IMR-90 (cell line): ENCODE measurements around the gene HNRNPD. TPM values are rescaled to one million over a fixed set of nuclear protein-coding genes. Genes with fewer than 3 reads are reported as not detected.

Source experiments
- ATAC-seq: fragments of 200-7000 bp; cut with Tn5 transposase; 2 replicates; pipeline ENCODE4 v1.9.1; 2020; ENCODE audit warnings: low read depth, mild to moderate bottlenecking, moderate library complexity
- BruUV-seq: library from RNA; stranded (reverse); fragments of 400-500 nt; replicated peaks from 2 replicates; lab custom pipeline; 2021; lab: Mats Ljungman, UMichigan
- CTCF ChIA-PET: fragments of 300-600 bp; formaldehyde crosslinking; extraction: SDS; loops from one replicate; lab custom pipeline; 2021; ENCODE audit warnings: antibody characterized with exemption; lab: Yijun Ruan, JAX
- POLR2A ChIA-PET: fragments of 300-600 bp; sonication (Branson Sonifier 250); formaldehyde crosslinking; loops from one replicate; lab custom pipeline; 2022; ENCODE audit warnings: antibody characterized with exemption; ENCODE audit not compliant: unreplicated experiment; lab: Charles Lee
- DNase-seq: peaks from one replicate; pipeline ENCODE4 v3.0.0; 2013
- H2AFZ ChIP-seq: replicated peaks from 2 replicates; pipeline ENCODE3; 2013; ENCODE audit warnings: low read length, mild to moderate bottlenecking; ENCODE audit not compliant: poor library complexity
- H2AK5ac ChIP-seq: 2 replicates; pipeline ENCODE4 v1.6.1; 2013; ENCODE audit warnings: low read depth, low read length, inconsistent platforms
- H2AK9ac ChIP-seq: replicated peaks from 2 replicates; pipeline ENCODE3; 2013; ENCODE audit warnings: mild to moderate bottlenecking, low read depth, low read length, moderate library complexity; ENCODE audit not compliant: poor library complexity
- H2BK120ac ChIP-seq: 2 replicates; pipeline ENCODE4 v1.6.1; 2013; ENCODE audit warnings: low read depth, low read length, inconsistent platforms
- H2BK15ac ChIP-seq: 3 replicates; pipeline ENCODE4 v1.6.1; 2013; ENCODE audit warnings: low read depth, low read length, inconsistent platforms
- H2BK20ac ChIP-seq: 2 replicates; pipeline ENCODE4 v1.6.1; 2013; ENCODE audit warnings: low read depth, mild to moderate bottlenecking, inconsistent platforms, low read length, moderate library complexity
- H2BK5ac ChIP-seq: 2 replicates; pipeline ENCODE4 v1.6.1; 2013; ENCODE audit warnings: mild to moderate bottlenecking, low read depth, low read length, inconsistent platforms; ENCODE audit not compliant: poor library complexity, severe bottlenecking
- H3K14ac ChIP-seq: replicated peaks from 2 replicates; pipeline ENCODE4 v1.6.1; 2013; ENCODE audit warnings: low read depth, low read length, inconsistent platforms
- H3K18ac ChIP-seq: 2 replicates; pipeline ENCODE4 v1.6.1; 2013; ENCODE audit warnings: low read depth, low read length, control low read depth
- H3K23ac ChIP-seq: 2 replicates; pipeline ENCODE4 v1.6.1; 2013; ENCODE audit warnings: low read depth, low read length, inconsistent platforms
- H3K27ac ChIP-seq: 2 replicates; pipeline ENCODE4 v1.5.1; 2013; ENCODE audit warnings: mild to moderate bottlenecking, control low read depth, low read length; ENCODE audit not compliant: insufficient read depth
- H3K27me3 ChIP-seq: 2 replicates; pipeline ENCODE4 v1.6.1; 2013; ENCODE audit warnings: low read length; ENCODE audit not compliant: control insufficient read depth, insufficient read depth
- H3K36me3 ChIP-seq: 2 replicates; pipeline ENCODE4 v1.6.1; 2013; ENCODE audit warnings: low read length, mixed read lengths; ENCODE audit not compliant: control insufficient read depth, insufficient read depth
- H3K4ac ChIP-seq: 2 replicates; pipeline ENCODE4 v1.6.1; 2013; ENCODE audit warnings: low read depth, low read length, inconsistent platforms
- H3K4me1 ChIP-seq: 2 replicates; pipeline ENCODE4 v1.6.1; 2013; ENCODE audit warnings: low read length, mixed read lengths; ENCODE audit not compliant: control insufficient read depth, insufficient read depth
- H3K4me2 ChIP-seq: 2 replicates; pipeline ENCODE4 v1.6.1; 2013; ENCODE audit warnings: low read depth, mild to moderate bottlenecking, control low read depth, low read length, moderate library complexity
- H3K4me3 ChIP-seq: 2 replicates; pipeline ENCODE4 v1.5.1; 2013; ENCODE audit warnings: low read depth, mild to moderate bottlenecking, control low read depth, low read length, moderate library complexity; ENCODE audit not compliant: insufficient read depth
- H3K56ac ChIP-seq: 2 replicates; pipeline ENCODE4 v1.6.1; 2013; ENCODE audit warnings: low read length, inconsistent platforms; ENCODE audit not compliant: insufficient read depth; ENCODE audit errors: extremely low read depth
- H3K79me1 ChIP-seq, 2 experiments: 2 replicates each; pipeline ENCODE4 v1.6.1; 2013; ENCODE audit warnings: low read length in 2 of 2, inconsistent platforms in 1 of 2, low read depth in 1 of 2
- H3K9ac ChIP-seq: 2 replicates; pipeline ENCODE4 v1.6.1; 2013; ENCODE audit warnings: low read depth, low read length, control low read depth
- H3K9me1 ChIP-seq: 2 replicates; pipeline ENCODE4 v1.6.1; 2013; ENCODE audit warnings: low read length, inconsistent platforms; ENCODE audit not compliant: insufficient read depth
- H3K9me3 ChIP-seq: 2 replicates; pipeline ENCODE4 v1.6.1; 2013; ENCODE audit warnings: low read length; ENCODE audit not compliant: control insufficient read depth, insufficient read depth
- H4K20me1 ChIP-seq: 2 replicates; pipeline ENCODE4 v1.6.1; 2013; ENCODE audit warnings: low read length, inconsistent platforms; ENCODE audit not compliant: insufficient read depth
- H4K5ac ChIP-seq: 2 replicates; pipeline ENCODE4 v1.6.1; 2013; ENCODE audit warnings: mild to moderate bottlenecking, low read depth, low read length, control low read depth
- H4K8ac ChIP-seq, 2 experiments: 2 replicates each; pipeline ENCODE4 v1.6.1; 2013; ENCODE audit warnings: low read depth in 2 of 2, low read length in 2 of 2, control low read depth in 1 of 2, inconsistent platforms in 1 of 2
- H4K91ac ChIP-seq: 2 replicates; pipeline ENCODE4 v1.6.1; 2013; ENCODE audit warnings: low read depth, low read length, inconsistent platforms; ENCODE audit not compliant: insufficient read depth
- CHD1 ChIP-seq: IDR thresholded peaks from 2 replicates; pipeline ENCODE4 v1.6.1; 2012; ENCODE audit warnings: low read depth, low read length, improper control_type of control experiment
- ELK1 ChIP-seq: fragments of 150-350 bp; IDR thresholded peaks from 2 replicates; pipeline ENCODE4 v1.6.1; 2016; ENCODE audit warnings: low read depth, mild to moderate bottlenecking, low read length, moderate library complexity, borderline replicate concordance
- FOS ChIP-seq: fragments of 150-350 bp; IDR thresholded peaks from 2 replicates; pipeline ENCODE4 v1.6.1; 2016; ENCODE audit warnings: low read depth, low read length
- MAZ ChIP-seq: IDR thresholded peaks from 2 replicates; pipeline ENCODE4 v1.6.1; 2012; ENCODE audit warnings: low read depth, mild to moderate bottlenecking, low read length, improper control_type of control experiment, moderate library complexity, borderline replicate concordance
- WGBS, 2 experiments: methylation state at CpG; one replicate each; pipeline versions ENCODE4 v1.1.5 to v1.1.7; 2013; ENCODE audit warnings: missing lambda C conversion rate in 2 of 2; ENCODE audit not compliant: insufficient read length in 1 of 2; ENCODE audit errors: extremely low coverage in 2 of 2; 5-methylcytosine and 5-hydroxymethylcytosine counted together
- dilution Hi-C: fragments of 300-500 bp; cut with HindIII; formaldehyde crosslinking; loops from one replicate; pipeline ENCODE4 v1.14.3; 2018; ENCODE audit warnings: low sequenced_read_pairs; ENCODE audit not compliant: unreplicated experiment
- in situ Hi-C: fragments of 300-500 bp; cut with MboI; formaldehyde crosslinking; loops from 3 replicates; pipeline ENCODE4 v1.14.3; 2019; ENCODE audit warnings: low sequenced_read_pairs, inconsistent platforms, mixed read lengths
- intact Hi-C: fragments of 100-400 bp; cut with micrococcal nuclease; formaldehyde crosslinking; loops from 2 replicates; pipeline ENCODE4 v1.10.0; 2022
- polyA plus RNA-seq, 3 experiments: library from polyadenylated mRNA; depleted of rRNA; stranded (reverse); fragments of >200 nt; gene quantifications; 2 replicates each; pipeline ENCODE4 v1.2.3, GENCODE V29; 2012; ENCODE audit warnings: low replicate concordance in 1 of 3
- total RNA-seq: library from RNA; depleted of rRNA; stranded (reverse); fragments of >200 nt; gene quantifications from 2 replicates; pipeline ENCODE4 v1.2.3, GENCODE V29; 2012
- TF ChIP-seq, protein P1 (sequence below): conservative IDR thresholded peaks from 2 replicates; pipeline ENCODE4 v1.5.1; 2012; ENCODE audit warnings: mild to moderate bottlenecking, low read depth, low read length, improper control_type of control experiment

The HNRNPD gene
- total and polyA plus RNA-seq, 2 of the 4 experiments (the other 2 are of a cell fraction): 9.7 to 142 TPM

- no CpG with 5 or more reads among the region's 1 CpG for WGBS, 2 experiments
- no peak overlapping the region for H3K23ac ChIP-seq
- H3K9me3 ChIP-seq: no peaks in the 10 kb centered on the region
- BruUV-seq: no TSS peak
- no peak overlapping the region for H3K4ac ChIP-seq
- POLR2A ChIA-PET: no interaction called here
- TF ChIP-seq CHD1: no peak
- no peak for TF ChIP-seq ELK1
- TF ChIP-seq FOS: no peak
- TF ChIP-seq MAZ: no peak
- TF ChIP-seq, protein P1, sequence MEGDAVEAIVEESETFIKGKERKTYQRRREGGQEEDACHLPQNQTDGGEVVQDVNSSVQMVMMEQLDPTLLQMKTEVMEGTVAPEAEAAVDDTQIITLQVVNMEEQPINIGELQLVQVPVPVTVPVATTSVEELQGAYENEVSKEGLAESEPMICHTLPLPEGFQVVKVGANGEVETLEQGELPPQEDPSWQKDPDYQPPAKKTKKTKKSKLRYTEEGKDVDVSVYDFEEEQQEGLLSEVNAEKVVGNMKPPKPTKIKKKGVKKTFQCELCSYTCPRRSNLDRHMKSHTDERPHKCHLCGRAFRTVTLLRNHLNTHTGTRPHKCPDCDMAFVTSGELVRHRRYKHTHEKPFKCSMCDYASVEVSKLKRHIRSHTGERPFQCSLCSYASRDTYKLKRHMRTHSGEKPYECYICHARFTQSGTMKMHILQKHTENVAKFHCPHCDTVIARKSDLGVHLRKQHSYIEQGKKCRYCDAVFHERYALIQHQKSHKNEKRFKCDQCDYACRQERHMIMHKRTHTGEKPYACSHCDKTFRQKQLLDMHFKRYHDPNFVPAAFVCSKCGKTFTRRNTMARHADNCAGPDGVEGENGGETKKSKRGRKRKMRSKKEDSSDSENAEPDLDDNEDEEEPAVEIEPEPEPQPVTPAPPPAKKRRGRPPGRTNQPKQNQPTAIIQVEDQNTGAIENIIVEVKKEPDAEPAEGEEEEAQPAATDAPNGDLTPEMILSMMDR: no peak
- in situ Hi-C loops: no loop called here
- H3K36me3 ChIP-seq: no peaks in the 10 kb centered on the region
- H2BK20ac ChIP-seq: no peak overlapping the region
- H2AK5ac ChIP-seq: no peak overlapping the region
- no peak overlapping the region for H3K14ac ChIP-seq
- CTCF ChIA-PET: interaction anchor here (0.7 to 1.3 kb wide), 2 partner anchors 10 to 32 kb away, joined by 5 to 8 read pairs; partner anchors contain the start of gene HNRNPDL
- H2BK5ac ChIP-seq: no peak overlapping the region
- dilution Hi-C loops: no loop called here
- no peak overlapping the region for H2AFZ ChIP-seq
- H3K4me1 ChIP-seq: no peaks in the 10 kb centered on the region
- H4K91ac ChIP-seq: no peak overlapping the region
- H3K9ac ChIP-seq: no peak overlapping the region
- no peak overlapping the region for H4K5ac ChIP-seq
- H3K79me1 ChIP-seq: no peaks in the 10 kb centered on the region
- DNase-seq: no peak
- no peak overlapping the region for H4K8ac ChIP-seq
- H3K27me3 ChIP-seq: no peaks in the 10 kb centered on the region
- no peak overlapping the region for H3K4me2 ChIP-seq
- H3K9me1 ChIP-seq: no peaks in the 10 kb centered on the region
- H3K27ac ChIP-seq: no peak overlapping the region
- H2BK120ac ChIP-seq: no peak overlapping the region
- ATAC-seq: no peak
- intact Hi-C loops: no loop called here
- H3K18ac ChIP-seq: no peak overlapping the region
- no peak overlapping the region for H3K4me3 ChIP-seq
- no peaks in the 10 kb centered on the region for H4K20me1 ChIP-seq
- H2BK15ac ChIP-seq: no peak overlapping the region
- H2AK9ac ChIP-seq: no peak overlapping the region
- H3K56ac ChIP-seq: no peak overlapping the region
Observed at GRCh38 chr4:82398263-82398662, 24.5 kb upstream of the HNRNPD start.
